GM18907 (cell line): ENCODE data around the gene PRSS8.

Experiments
- ATAC-seq: cut with Tn5 transposase; IDR thresholded peaks from one replicate; pipeline ENCODE4 v1.9.1; 2021; ENCODE audit warnings: mild to moderate bottlenecking, moderate library complexity; ENCODE audit not compliant: unreplicated experiment

Gene PRSS8

GRCh38 chr16:31130336-31130891, 5.1 kb downstream of the PRSS8 start:
- no peak for ATAC-seq

- no peak for ATAC-seq
Measured at GRCh38 chr16:31129568-31130335, 5.8 kb downstream of the PRSS8 start.

- ATAC-seq = no peak
Measured at GRCh38 chr16:31128711-31129567, 6.6 kb downstream of the PRSS8 start.

DNA sequence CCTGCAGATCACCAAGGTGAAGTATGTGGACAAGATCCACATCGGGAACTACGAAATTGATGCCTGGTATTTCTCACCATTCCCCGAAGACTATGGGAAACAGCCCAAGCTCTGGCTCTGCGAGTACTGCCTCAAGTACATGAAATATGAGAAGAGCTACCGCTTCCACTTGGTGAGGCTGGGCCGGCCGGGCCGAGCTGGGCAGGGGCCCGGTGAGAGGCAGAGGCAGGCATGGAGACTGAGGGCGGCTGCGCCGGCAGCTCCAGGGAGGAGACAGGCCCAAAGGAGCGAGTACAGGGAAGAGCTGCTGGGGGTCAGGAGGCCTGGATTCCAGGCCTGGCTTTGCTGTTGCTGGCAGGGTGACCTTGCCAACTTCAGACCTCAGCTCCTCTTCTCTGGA, 8.3 kb downstream of the PRSS8 start:
- no peak for ATAC-seq

DNA sequence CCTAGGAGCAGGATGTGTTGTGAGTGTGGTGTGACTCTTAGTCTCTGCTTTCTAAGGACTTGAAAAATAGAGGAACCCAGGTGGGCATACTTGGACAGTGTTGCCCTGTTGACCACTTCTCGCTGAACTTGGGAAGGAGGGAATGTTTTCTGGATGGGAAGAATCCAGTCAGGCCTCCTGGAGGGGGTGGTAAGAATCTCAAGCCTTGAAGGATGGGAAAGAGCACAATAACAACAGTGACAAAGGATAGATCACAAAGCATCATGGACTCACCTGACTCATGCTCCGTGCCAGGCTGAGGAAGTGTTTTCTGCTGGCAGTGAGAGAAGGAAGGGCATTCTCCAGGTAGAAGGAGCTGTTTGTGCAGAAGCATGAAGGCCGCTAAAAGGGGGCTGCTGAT, 9.7 kb downstream of the PRSS8 start:
- ATAC-seq = no peak

DNA sequence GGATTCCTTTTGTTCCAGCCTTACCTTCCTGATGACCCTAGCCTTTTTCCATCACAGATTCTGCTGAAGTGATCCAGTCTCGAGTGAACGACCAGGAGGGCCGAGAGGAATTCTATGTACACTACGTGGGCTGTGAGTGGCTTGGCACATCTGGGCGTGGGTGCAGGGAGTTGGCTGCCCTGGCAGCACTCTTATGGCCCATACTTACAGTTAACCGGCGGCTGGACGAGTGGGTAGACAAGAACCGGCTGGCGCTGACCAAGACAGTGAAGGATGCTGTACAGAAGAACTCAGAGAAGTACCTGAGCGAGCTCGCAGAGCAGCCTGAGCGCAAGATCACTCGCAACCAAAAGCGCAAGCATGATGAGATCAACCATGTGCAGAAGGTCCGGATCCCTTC, 15.4 kb downstream of the PRSS8 start:
- ATAC-seq = no peak

DNA sequence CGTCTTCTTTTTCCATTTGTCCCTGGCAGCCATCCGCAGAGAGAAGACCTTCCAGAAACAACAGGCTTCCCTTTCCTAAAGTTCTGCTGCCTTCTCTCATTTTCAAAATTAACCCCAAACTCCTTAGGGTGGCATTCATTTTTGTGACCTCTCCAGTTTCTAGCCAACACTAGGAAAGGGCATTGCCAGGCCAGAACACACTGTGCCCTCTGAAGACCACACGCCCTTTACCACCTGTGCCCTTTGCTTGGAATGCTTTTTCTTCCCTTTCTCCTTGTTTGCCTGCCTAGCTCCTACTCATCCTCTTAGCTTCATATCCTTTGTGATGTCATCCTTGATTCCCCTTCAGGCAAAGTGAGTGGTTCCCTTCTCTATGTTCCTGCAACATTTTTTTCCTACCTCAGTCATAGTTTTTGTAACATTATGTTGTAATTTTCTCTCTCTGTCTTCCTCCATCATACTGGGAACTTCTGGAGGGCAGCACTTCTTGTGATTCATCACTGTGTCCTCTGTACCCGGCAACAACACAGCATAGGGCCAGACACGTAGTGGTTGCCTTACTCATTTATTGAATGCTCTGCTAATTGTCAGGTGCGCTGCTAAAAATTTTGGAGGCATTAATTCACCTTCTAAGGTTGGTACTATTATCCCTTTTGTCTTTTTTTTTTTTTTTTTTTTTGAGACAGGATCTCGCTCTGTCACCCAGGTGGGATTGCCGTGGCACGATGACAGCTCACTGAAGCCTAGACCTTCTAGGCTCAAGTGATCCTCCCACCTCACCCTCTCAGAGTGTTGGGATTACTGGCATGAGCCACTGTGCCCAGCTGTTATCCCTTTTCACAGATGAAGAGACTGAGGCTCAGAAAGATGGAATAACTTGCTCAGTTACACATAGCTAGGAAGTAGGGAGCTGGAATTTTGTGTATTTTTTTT, 17.0 kb downstream of the PRSS8 start:
- ATAC-seq = no peak

- peak; percentile 93 for ATAC-seq
Measured at GRCh38 chr16:31117384-31118222, 17.9 kb downstream of the PRSS8 start, which contains the start of gene KAT8. Gene KAT8, plus strand, starts transcription at chr16:31117664. Its CDS starts 18 bp downstream, at chr16:31117682.

GRCh38 chr16:31114468-31114867, 21.1 kb downstream of the PRSS8 start:
- no peak for ATAC-seq

DNA sequence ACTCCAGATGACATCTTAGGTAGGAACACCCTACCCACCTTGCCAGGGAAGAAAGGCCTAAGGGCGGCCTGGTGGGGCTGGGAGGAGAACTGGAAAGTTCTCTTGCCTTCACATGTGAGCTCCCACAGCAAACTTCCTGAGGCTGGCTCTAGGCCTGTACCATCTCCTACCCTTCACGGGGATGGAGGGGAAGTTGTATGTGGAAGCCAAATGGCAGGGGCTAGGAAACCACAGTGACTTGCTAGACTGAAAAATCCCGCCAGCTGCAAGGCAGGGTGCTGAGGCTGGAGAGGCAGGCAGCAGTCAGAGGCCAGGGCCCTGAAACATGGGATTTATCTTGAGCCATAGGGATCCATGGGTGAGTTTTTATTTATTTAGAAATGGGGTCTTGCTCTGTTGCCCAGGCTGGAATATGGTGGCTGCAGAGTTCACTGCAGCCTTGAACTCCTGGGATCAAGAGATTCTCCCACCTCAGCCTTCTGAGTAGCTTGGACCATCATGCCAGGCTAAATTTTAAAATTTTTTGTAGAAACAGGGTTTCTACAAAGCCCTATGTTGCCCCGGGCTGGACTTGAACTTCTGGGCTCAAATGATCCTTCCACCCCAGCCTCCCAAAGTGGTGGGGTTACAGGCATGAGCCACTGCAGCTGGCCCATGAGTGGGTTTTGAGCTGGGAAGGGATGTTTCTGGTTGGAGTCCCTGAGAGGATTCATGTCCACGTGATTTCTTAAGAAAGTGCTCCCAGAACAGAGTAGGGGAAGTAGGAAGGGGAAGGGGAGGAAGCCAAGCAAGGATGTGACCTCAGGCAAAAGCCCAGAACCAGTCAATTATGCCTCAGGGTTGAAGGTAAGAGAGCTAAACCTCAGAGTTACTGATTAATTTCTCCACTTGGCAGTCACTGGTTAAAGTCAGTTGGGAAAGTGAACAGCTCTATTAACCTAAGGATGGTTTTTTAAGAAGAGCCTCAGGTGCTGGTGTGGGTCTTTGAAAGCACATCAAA, 22.1 kb downstream of the PRSS8 start:
- ATAC-seq = peak; percentile 36

GRCh38 chr16:31112711-31113110, 22.8 kb downstream of the PRSS8 start:
- ATAC-seq = no peak

- no peak for ATAC-seq
Measured at GRCh38 chr16:31111881-31112466, 23.6 kb downstream of the PRSS8 start.

GRCh38 chr16:31110106-31111034, 25.2 kb downstream of the PRSS8 start:
- no peak for ATAC-seq

GRCh38 chr16:31109622-31110021, 25.9 kb downstream of the PRSS8 start:
- ATAC-seq = no peak

DNA sequence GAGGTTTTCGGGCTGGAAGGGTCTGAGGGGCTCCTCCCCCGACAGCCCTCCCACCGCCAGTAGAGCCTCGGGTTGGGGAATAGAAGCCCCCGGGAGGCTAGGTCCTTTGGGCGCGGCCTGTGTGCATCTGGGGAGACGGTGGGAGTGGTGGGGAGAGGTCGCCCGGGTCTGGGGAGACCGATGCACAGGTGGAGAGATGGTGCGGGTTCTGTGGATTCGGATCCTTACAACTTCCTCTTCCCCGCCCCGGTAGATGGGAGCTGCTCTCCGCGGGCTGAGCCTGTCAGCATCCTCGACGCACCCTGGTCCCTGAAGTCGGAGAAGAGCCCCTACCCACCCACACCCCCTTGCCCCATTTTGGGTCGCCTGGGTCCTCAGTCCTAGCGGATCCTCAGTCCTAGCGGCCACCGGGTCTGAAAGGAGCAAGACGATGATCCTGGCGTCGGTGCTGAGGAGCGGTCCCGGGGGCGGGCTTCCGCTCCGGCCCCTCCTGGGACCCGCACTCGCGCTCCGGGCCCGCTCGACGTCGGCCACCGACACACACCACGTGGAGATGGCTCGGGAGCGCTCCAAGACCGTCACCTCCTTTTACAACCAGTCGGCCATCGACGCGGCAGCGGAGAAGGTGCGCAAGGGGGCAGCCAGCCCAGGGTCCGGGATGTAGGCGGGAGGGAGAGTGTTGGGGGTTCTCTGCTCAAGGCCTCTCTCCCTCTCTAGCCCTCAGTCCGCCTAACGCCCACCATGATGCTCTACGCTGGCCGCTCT, 26.6 kb downstream of the PRSS8 start:
- ATAC-seq = peak; percentile 1

DNA sequence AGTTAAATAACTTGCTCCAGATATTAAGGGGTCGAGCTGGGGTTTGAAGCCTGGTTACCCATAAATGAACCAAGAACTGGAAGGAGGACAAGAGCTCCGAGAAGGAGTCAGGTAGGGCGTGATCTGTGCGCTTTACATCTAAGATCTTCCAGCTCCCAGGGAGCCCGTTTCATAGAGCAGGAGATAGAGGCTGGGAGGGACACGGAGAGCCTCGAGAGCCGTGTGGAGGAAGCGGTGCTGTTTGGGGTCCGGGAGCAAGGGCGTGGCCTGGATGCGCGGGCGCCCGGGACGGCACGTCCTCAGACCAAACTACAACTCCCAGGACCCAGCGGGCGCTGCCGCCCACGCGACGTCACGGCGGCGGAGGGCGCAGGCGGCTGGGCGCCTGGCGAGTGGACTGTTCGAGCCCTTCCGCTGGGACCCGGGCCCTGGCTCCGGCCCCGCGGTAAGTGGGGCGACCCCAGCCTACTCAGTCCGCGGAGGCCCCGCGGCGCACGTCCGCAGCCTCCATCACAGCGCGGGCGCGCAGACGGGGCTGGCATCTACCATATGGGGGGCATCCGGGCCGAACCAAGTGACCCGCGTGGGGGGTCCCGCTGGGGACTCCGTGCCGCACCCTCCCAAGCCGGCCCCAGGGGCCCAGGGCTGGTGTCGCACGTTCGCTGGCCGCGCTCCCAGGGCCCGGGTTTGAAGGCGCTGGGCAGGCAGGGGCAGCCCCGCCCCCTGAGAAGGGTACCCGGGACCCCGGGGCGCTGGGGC, 27.3 kb downstream of the PRSS8 start, which contains the start of gene BCKDK:
BCKDK (plus strand) TSS at position 352 of the 759 bp plus-strand sequence. CDS start 838 bp downstream, outside the sequence.
- ATAC-seq = peak; percentile 85
